GM19035 (cell line): ENCODE results near the gene WDR81.
"Not testable (repeated sequence)": the region's sequence is repeated elsewhere in the genome, so short reads cannot be mapped to it uniquely, and the experiment has no call there.

Source experiments
- ATAC-seq: cut with Tn5 transposase; IDR thresholded peaks from one replicate; pipeline ENCODE4 v1.9.1; 2021; ENCODE audit not compliant: unreplicated experiment

WDR81 gene

GRCh38 chr17:1730326-1731193 lies 6.1 kb downstream of the WDR81 start:
- ATAC-seq = no peak

- no peak for ATAC-seq
Measured at GRCh38 chr17:1731194-1731506, 6.6 kb downstream of the WDR81 start.

GRCh38 chr17:1732241-1732832 lies 7.8 kb downstream of the WDR81 start:
- no peak for ATAC-seq

- no peak for ATAC-seq
Measured at GRCh38 chr17:1732833-1733321, 8.4 kb downstream of the WDR81 start.

GRCh38 chr17:1733759-1734158 lies 9.3 kb downstream of the WDR81 start:
- ATAC-seq = no peak

GRCh38 chr17:1735418-1735817 lies 10.9 kb downstream of the WDR81 start:
- no peak for ATAC-seq

- no peak for ATAC-seq
Measured at GRCh38 chr17:1735834-1736347, 11.4 kb downstream of the WDR81 start.

- no peak for ATAC-seq
Measured at GRCh38 chr17:1736348-1737281, 12.1 kb downstream of the WDR81 start.

- no peak for ATAC-seq
Measured at GRCh38 chr17:1737531-1738291, 13.2 kb downstream of the WDR81 start.

GRCh38 chr17:1741899-1742298 lies 17.4 kb downstream of the WDR81 start:
- not testable (repeated sequence) for ATAC-seq

GRCh38 chr17:1742371-1743087 lies 18.0 kb downstream of the WDR81 start, which contains the start of gene SERPINF2:
TSS of gene SERPINF2 (plus strand) at chr17:1742871. CDS start at chr17:1744996, 2,125 bp downstream.
- no peak for ATAC-seq

- ATAC-seq = no peak
Measured at GRCh38 chr17:1743088-1743439, 18.6 kb downstream of the WDR81 start.

- no peak for ATAC-seq
Measured at GRCh38 chr17:1744551-1745512, 20.3 kb downstream of the WDR81 start.

GRCh38 chr17:1745513-1746020 lies 21.1 kb downstream of the WDR81 start:
- no peak for ATAC-seq

- ATAC-seq = no peak
Measured at GRCh38 chr17:1746975-1747543, 22.6 kb downstream of the WDR81 start.

GRCh38 chr17:1750628-1751027 lies 26.1 kb downstream of the WDR81 start:
- ATAC-seq = no peak

- no peak for ATAC-seq
Measured at GRCh38 chr17:1752425-1753262, 28.1 kb downstream of the WDR81 start.
